GM12878 (cell line): Measurements from ENCODE around the gene CPSF6. TPM values are rescaled to one million over a fixed set of nuclear protein-coding genes. Genes with fewer than 3 reads are reported as not detected.

ENCODE experiments used
- ATAC-seq: fragments of 200-7000 bp; cut with Tn5 transposase; 3 replicates; pipeline ENCODE4 v1.9.1; 2020; ENCODE audit warnings: mild to moderate bottlenecking, moderate library complexity
- BruUV-seq: library from RNA; stranded (reverse); fragments of 400-500 nt; replicated peaks from 2 replicates; lab custom pipeline; 2021; lab: Mats Ljungman, UMichigan
- CTCF ChIA-PET: fragments of 300-600 bp; sonication (Branson Sonifier 250); formaldehyde crosslinking; extraction: SDS; loops from one replicate; lab custom pipeline; 2021; ENCODE audit warnings: inconsistent platforms; lab: Yijun Ruan, JAX
- POLR2A ChIA-PET: fragments of 350-600 bp; formaldehyde crosslinking; extraction: SDS; loops from one replicate; lab custom pipeline; 2021; ENCODE audit warnings: inconsistent platforms; lab: Charles Lee
- RAD21 ChIA-PET: fragments of 300-600 bp; sonication (Branson Sonifier 250); formaldehyde crosslinking; loops from one replicate; lab custom pipeline; 2023; ENCODE audit warnings: antibody characterized with exemption; ENCODE audit not compliant: unreplicated experiment; lab: Charles Lee
- SMC1A ChIA-PET: fragments of 300-600 bp; sonication (Branson Sonifier 250); formaldehyde crosslinking; loops from one replicate; lab custom pipeline; 2023; ENCODE audit not compliant: unreplicated experiment, uncharacterized antibody; lab: Charles Lee
- DNase-seq: peaks from one replicate; pipeline ENCODE4 v3.0.0-alpha.2; 2011; ENCODE audit warnings: low read depth, low spot score
- FAIRE-seq: peaks from 3 replicates; lab custom pipeline; 2011; peaks lifted over from hg19 to GRCh38; lab: Jason Lieb, UNC
- H2AFZ ChIP-seq: 2 replicates; pipeline ENCODE4 v1.6.0; 2011; ENCODE audit warnings: low read depth, low read length, control low read depth; ENCODE audit not compliant: control insufficient read depth
- H3K27ac ChIP-seq: 2 replicates; pipeline ENCODE4 v1.5.1; 2011; ENCODE audit warnings: control low read depth; ENCODE audit not compliant: control insufficient read depth, insufficient read depth
- H3K27me3 ChIP-seq, 2 experiments: replicated peaks in 1 of 2; 2 replicates each; pipeline versions ENCODE4 v1.6.0 to v1.6.1; 2011; ENCODE audit warnings: low read length in 1 of 2; ENCODE audit not compliant: control insufficient read depth in 2 of 2, insufficient read depth in 2 of 2
- H3K36me3 ChIP-seq, 2 experiments: 2 replicates each; pipeline ENCODE4 v1.5.1; 2011; ENCODE audit warnings: low read length in 1 of 2; ENCODE audit not compliant: control insufficient read depth in 2 of 2, insufficient read depth in 2 of 2
- H3K4me1 ChIP-seq: 2 replicates; pipeline ENCODE4 v1.6.1; 2011; ENCODE audit warnings: mild to moderate bottlenecking, low read length, moderate library complexity, mixed read lengths; ENCODE audit not compliant: control insufficient read depth, insufficient read depth
- H3K4me2 ChIP-seq: 2 replicates; pipeline ENCODE4 v1.6.0; 2011; ENCODE audit warnings: control low read depth; ENCODE audit not compliant: control insufficient read depth, insufficient read depth
- H3K4me3 ChIP-seq: fragments of 200-600 bp; sonication (generic); 2 replicates; pipeline ENCODE4 v1.5.1; 2016
- H3K79me2 ChIP-seq: 2 replicates; pipeline ENCODE4 v1.6.0; 2011; ENCODE audit warnings: low read length; ENCODE audit not compliant: control insufficient read depth, insufficient read depth
- H3K9ac ChIP-seq: 2 replicates; pipeline ENCODE4 v1.8.0; 2011; ENCODE audit warnings: low read length, control low read depth, mixed read lengths; ENCODE audit not compliant: control insufficient read depth, insufficient read depth
- H3K9me3 ChIP-seq: replicated peaks from 3 replicates; pipeline ENCODE4 v1.5.1; 2011; ENCODE audit warnings: mild to moderate bottlenecking, low read length; ENCODE audit not compliant: control insufficient read depth, insufficient read depth
- H4K20me1 ChIP-seq: 2 replicates; pipeline ENCODE4 v1.6.0; 2011; ENCODE audit not compliant: control insufficient read depth, insufficient read depth
- BCL11A ChIP-seq: IDR thresholded peaks from 2 replicates; pipeline ENCODE4 v1.6.1; 2011; ENCODE audit warnings: low read depth, low read length
- CBX5 ChIP-seq: sonication (generic); IDR thresholded peaks from 2 replicates; pipeline ENCODE4 v1.6.1; 2016; ENCODE audit warnings: low read depth, moderate library complexity, mild to moderate bottlenecking, inconsistent platforms
- E2F4 ChIP-seq: IDR thresholded peaks from 2 replicates; pipeline ENCODE4 v1.6.1; 2012; ENCODE audit warnings: low read depth, low read length, improper control_type of control experiment
- ELK1 ChIP-seq: IDR thresholded peaks from 2 replicates; pipeline ENCODE4 v1.6.1; 2012; ENCODE audit warnings: low read depth, low read length, improper control_type of control experiment
- HCFC1 ChIP-seq: fragments of 150-350 bp; IDR thresholded peaks from 2 replicates; pipeline ENCODE4 v1.6.1; 2014; ENCODE audit warnings: low read length
- HDGF ChIP-seq: fragments of 450-650 bp; IDR thresholded peaks from 2 replicates; pipeline ENCODE4 v1.6.1; 2016; ENCODE audit warnings: antibody characterized with exemption
- IKZF2 ChIP-seq, 2 experiments: fragments of 450-650 bp; IDR thresholded peaks; 2 replicates each; pipeline ENCODE4 v1.6.1; 2017; ENCODE audit warnings: mild to moderate bottlenecking in 2 of 2, moderate library complexity in 2 of 2
- IRF5 ChIP-seq: fragments of 450-650 bp; IDR thresholded peaks from 2 replicates; pipeline ENCODE4 v1.6.1; 2017; ENCODE audit warnings: borderline replicate concordance
- LARP7 ChIP-seq: fragments of 450-650 bp; IDR thresholded peaks from 2 replicates; pipeline ENCODE4 v1.6.1; 2017; ENCODE audit warnings: mild to moderate bottlenecking
- MLLT1 ChIP-seq: fragments of 450-650 bp; IDR thresholded peaks from 2 replicates; pipeline ENCODE4 v1.6.1; 2016; ENCODE audit warnings: mild to moderate bottlenecking
- POLR2AphosphoS2 ChIP-seq: IDR thresholded peaks from 2 replicates; pipeline ENCODE4 v1.6.1; 2011; ENCODE audit warnings: low read depth, mild to moderate bottlenecking, low read length, improper control_type of control experiment, moderate library complexity
- POU2F2 ChIP-seq: IDR thresholded peaks from 3 replicates; pipeline ENCODE4 v1.6.1; 2011; ENCODE audit warnings: low read depth, mild to moderate bottlenecking, low read length, borderline replicate concordance
- RAD21 ChIP-seq: IDR thresholded peaks from 2 replicates; pipeline ENCODE4 v1.6.1; 2011; ENCODE audit warnings: mild to moderate bottlenecking, low read depth, low read length, moderate library complexity; ENCODE audit not compliant: insufficient read depth
- RUNX3 ChIP-seq: IDR thresholded peaks from 2 replicates; pipeline ENCODE4 v1.6.1; 2012; ENCODE audit warnings: low read length, inconsistent platforms
- SUPT20H ChIP-seq: IDR thresholded peaks from 2 replicates; pipeline ENCODE4 v1.6.1; 2011; ENCODE audit warnings: low read depth, mild to moderate bottlenecking, low read length, moderate library complexity, borderline replicate concordance; ENCODE audit not compliant: control insufficient read depth
- TCF12 ChIP-seq: IDR thresholded peaks from 2 replicates; pipeline ENCODE4 v1.6.1; 2011; ENCODE audit warnings: low read depth, mild to moderate bottlenecking, low read length
- ZBED1 ChIP-seq: IDR thresholded peaks from 2 replicates; pipeline ENCODE4 v1.6.1; 2016; ENCODE audit warnings: borderline replicate concordance
- ZNF207 ChIP-seq: fragments of 450-650 bp; IDR thresholded peaks from 2 replicates; pipeline ENCODE4 v1.6.1; 2014; ENCODE audit warnings: antibody characterized with exemption, mild to moderate bottlenecking, borderline replicate concordance
- ZZZ3 ChIP-seq: IDR thresholded peaks from 2 replicates; pipeline ENCODE4 v1.6.1; 2011; ENCODE audit warnings: low read depth; ENCODE audit not compliant: control insufficient read depth, insufficient read length
- WGBS: methylation state at CpG from one replicate; pipeline ENCODE4 v1.1.6; 2016; ENCODE audit warnings: low lambda C conversion rate; ENCODE audit not compliant: insufficient replicate concordance, insufficient coverage; ENCODE audit errors: missing lambda C conversion rate; 5-methylcytosine and 5-hydroxymethylcytosine counted together
- in situ Hi-C: fragments of 300-500 bp; cut with MboI; formaldehyde crosslinking; loops from 9 replicates; pipeline ENCODE4 v1.14.3; 2018; ENCODE audit warnings: mixed read lengths
- intact Hi-C: fragments of 100-400 bp; cut with micrococcal nuclease; formaldehyde crosslinking; loops from one replicate; pipeline ENCODE4 v1.14.2; 2022; ENCODE audit not compliant: unreplicated experiment
- polyA plus RNA-seq, 11 experiments: library from polyadenylated mRNA; depleted of rRNA in 4 of 11; unstranded in 6 of 11; stranded (reverse) in 5 of 11; fragments of >200 nt; fragmentation: Nextera tagmentation in 4 of 11; fragmentation: Illumina TruSeq in 1 of 11; extraction: Ambion mirVana in 4 of 11; extraction: Trizol in 1 of 11; gene quantifications; 1 replicate in 1 of 11; 2 replicates in 10 of 11; pipeline versions ENCODE4 v1.2.1 to v1.2.3, GENCODE V29; 2011 to 2016; ENCODE audit warnings: inconsistent platforms in 2 of 11, missing spikeins in 2 of 11, low read depth in 1 of 11
- total RNA-seq, 4 experiments: library from RNA; depleted of rRNA in 3 of 4; stranded (reverse); fragments of >200 nt in 3 of 4; fragmentation: Illumina TruSeq in 1 of 4; extraction: Trizol in 1 of 4; gene quantifications; 2 replicates each; pipeline versions ENCODE4 v1.2.1 to v1.2.3, GENCODE V29; 2013 to 2021

Gene CPSF6
- total and polyA plus RNA-seq, 10 of the 15 experiments (the other 5 are each of a cell fraction or from before 2014, with no cell fraction given), result 40.9 to 150 (median 79.1) TPM

- no peaks in the 10 kb centered on the region for H3K79me2 ChIP-seq
- TF ChIP-seq E2F4 (no peak), ZNF207 (no peak), ZBED1 (no peak), IKZF2 (IDR thresholded peaks at IDR 0.05) (no peak), TCF12 (no peak), ZZZ3 (no peak), SUPT20H (no peak), MLLT1 (no peak), POLR2AphosphoS2 (no peak), HDGF (no peak), RUNX3 (no peak), POU2F2 (no peak), LARP7 (no peak), BCL11A (no peak), IRF5 (no peak), ELK1 (no peak), HCFC1 (no peak), CBX5 (no peak), RAD21 (no peak)
- TF ChIP-seq, all 136 proteins: peak for 0
- 46% methylated on average over 3 of the region's 3 CpGs for WGBS
- no peak overlapping the region for H3K27ac ChIP-seq
- ATAC-seq (no peak), DNase-seq (no peak), FAIRE-seq (no peak)
- no TSS peak for BruUV-seq
- no peaks in the 10 kb centered on the region for H3K36me3 ChIP-seq
- RAD21 ChIA-PET, result no interaction called here
- POLR2A ChIA-PET, result no interaction called here
- H2AFZ ChIP-seq, result no peak overlapping the region
- no peaks in the 10 kb centered on the region for H3K9me3 ChIP-seq
- no peak overlapping the region for H3K4me3 ChIP-seq
- H3K4me2 ChIP-seq, result no peak overlapping the region
- no peaks in the 10 kb centered on the region for H3K4me1 ChIP-seq
- H3K27me3 ChIP-seq, result no peaks in the 10 kb centered on the region
- H4K20me1 ChIP-seq, result no peaks in the 10 kb centered on the region
- CTCF ChIA-PET, result no interaction called here
- in situ Hi-C loops (no loop called here), intact Hi-C loops (no loop called here)
- H3K9ac ChIP-seq, result no peak overlapping the region
- SMC1A ChIA-PET, result interaction anchor here (0.6 kb wide), 1 partner anchor 46 kb away, joined by 3 read pairs; no protein-coding TSS in a partner anchor
Observed at GRCh38 chr12:69313209-69313608, 73.8 kb downstream of the CPSF6 start.
